ENCODE results near the gene BNIP5. TPM values are rescaled to one million over a fixed set of nuclear protein-coding genes. Genes with fewer than 3 reads are reported as not detected.

Gene BNIP5
- total RNA-seq, 1 experiment from 2014 or later: not detected

GRCh38 chr6:36355819-36356218 lies 19.1 kb upstream of the BNIP5 start:
- H3K4me1 Mint-ChIP-seq: no peaks in the 10 kb centered on the region
- ChIA-PET CTCF (interaction anchor here (0.6 to 3.0 kb wide), 5 partner anchors 10 to 53 kb away, joined by 3 to 26 read pairs (median 4); no protein-coding TSS in a partner anchor), POLR2A (no interaction called here)
- H3K27ac Mint-ChIP-seq: no peak overlapping the region
- TF ChIP-seq JUN (CRISPR knock-in tag; IDR thresholded peaks at IDR 0.05): no peak
- TF ChIP-seq NFATC4 (CRISPR knock-in tag; IDR thresholded peaks at IDR 0.05): no peak
- TF ChIP-seq HMGA2 (CRISPR knock-in tag; IDR thresholded peaks at IDR 0.05): no peak
- no peak for TF ChIP-seq IRF2 (CRISPR knock-in tag; IDR thresholded peaks at IDR 0.05; ENCODE audit: borderline replicate concordance, low read depth)
- no peak for TF ChIP-seq ZNF138 (CRISPR knock-in tag; conservative IDR thresholded peaks at IDR 0.05)
- TF ChIP-seq RORB (CRISPR knock-in tag; IDR thresholded peaks at IDR 0.05): no peak
- no peak for TF ChIP-seq ZNF121 (CRISPR knock-in tag; IDR thresholded peaks at IDR 0.05)
- TF ChIP-seq SMAD3 (CRISPR knock-in tag; IDR thresholded peaks at IDR 0.05; ENCODE audit: borderline replicate concordance): no peak
- TF ChIP-seq E2F4 (CRISPR knock-in tag; IDR thresholded peaks at IDR 0.05; ENCODE audit: borderline replicate concordance, low read depth): no peak
- TF ChIP-seq ATF1 (CRISPR knock-in tag; IDR thresholded peaks at IDR 0.05): no peak
- TF ChIP-seq E2F1 (CRISPR knock-in tag; IDR thresholded peaks at IDR 0.05): no peak
- TF ChIP-seq ARID4B (CRISPR knock-in tag; IDR thresholded peaks at IDR 0.05; ENCODE audit: borderline replicate concordance): no peak
- TF ChIP-seq CTCF (IDR thresholded peaks at IDR 0.05): no peak
- no peak for TF ChIP-seq NR3C1 (CRISPR knock-in tag; conservative IDR thresholded peaks at IDR 0.05; ENCODE audit: low read depth)
- no peak for TF ChIP-seq TP53 (CRISPR knock-in tag; IDR thresholded peaks at IDR 0.05)
- no peak for TF ChIP-seq ZNF425 (CRISPR knock-in tag; conservative IDR thresholded peaks at IDR 0.05)
- TF ChIP-seq GRHL2 (CRISPR knock-in tag; IDR thresholded peaks at IDR 0.05; ENCODE audit: insufficient replicate concordance, severe bottlenecking): no peak
- no peak for TF ChIP-seq ATF3 (CRISPR knock-in tag; conservative IDR thresholded peaks at IDR 0.05)
- TF ChIP-seq STAT6 (CRISPR knock-in tag; conservative IDR thresholded peaks at IDR 0.05; ENCODE audit: low read depth): no peak
- DNase-seq (ENCODE audit: low spot score): no peak
- H3K36me3 Mint-ChIP-seq: no peaks in the 10 kb centered on the region; the same call in 1 of the 2 replicates
- H3K27me3 Mint-ChIP-seq (ENCODE audit: low read depth): peaks cover 3% of the 10 kb centered on the region; the same call in 1 of the 2 replicates
- H3K9me3 Mint-ChIP-seq: peaks cover 14% of the 10 kb centered on the region
- no peak for ATAC-seq
- H3K4me3 Mint-ChIP-seq: no peak overlapping the region
